ENCODE data around the gene COL12A1. TPM values are rescaled to one million over a fixed set of nuclear protein-coding genes. Genes with fewer than 3 reads are reported as not detected.

The COL12A1 gene
- total RNA-seq, 1 experiment from 2014 or later: 136 TPM

DNA sequence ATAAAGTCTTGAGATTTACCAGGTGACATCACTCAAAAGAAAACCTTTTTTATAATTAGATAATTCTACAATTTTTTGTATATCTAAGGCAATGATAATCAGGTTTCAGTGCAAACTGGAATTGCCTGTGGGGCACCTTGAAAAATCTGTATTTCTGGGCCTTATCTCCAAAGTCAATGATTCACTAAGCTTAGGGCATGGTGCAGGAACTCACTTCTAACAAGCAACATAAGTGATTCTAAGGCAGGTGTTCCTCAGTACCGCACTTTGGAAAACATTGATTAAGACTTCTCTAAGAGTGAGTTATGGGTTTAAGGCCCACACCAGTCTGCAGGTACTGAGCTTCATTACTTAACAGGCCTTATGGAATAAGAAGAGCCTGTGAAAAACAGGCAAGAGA lies 115.3 kb downstream of the COL12A1 start:
- peaks cover 38% of the 10 kb centered on the region for H3K36me3 Mint-ChIP-seq (ENCODE audit: insufficient read depth, unreplicated experiment)
- no peaks in the 10 kb centered on the region for H3K27me3 Mint-ChIP-seq (ENCODE audit: insufficient read depth, unreplicated experiment)
- H3K9me3 Mint-ChIP-seq (ENCODE audit: unreplicated experiment): no peaks in the 10 kb centered on the region
- BruUV-seq (replicated peaks): no TSS peak
- TF ChIP-seq, protein P1, sequence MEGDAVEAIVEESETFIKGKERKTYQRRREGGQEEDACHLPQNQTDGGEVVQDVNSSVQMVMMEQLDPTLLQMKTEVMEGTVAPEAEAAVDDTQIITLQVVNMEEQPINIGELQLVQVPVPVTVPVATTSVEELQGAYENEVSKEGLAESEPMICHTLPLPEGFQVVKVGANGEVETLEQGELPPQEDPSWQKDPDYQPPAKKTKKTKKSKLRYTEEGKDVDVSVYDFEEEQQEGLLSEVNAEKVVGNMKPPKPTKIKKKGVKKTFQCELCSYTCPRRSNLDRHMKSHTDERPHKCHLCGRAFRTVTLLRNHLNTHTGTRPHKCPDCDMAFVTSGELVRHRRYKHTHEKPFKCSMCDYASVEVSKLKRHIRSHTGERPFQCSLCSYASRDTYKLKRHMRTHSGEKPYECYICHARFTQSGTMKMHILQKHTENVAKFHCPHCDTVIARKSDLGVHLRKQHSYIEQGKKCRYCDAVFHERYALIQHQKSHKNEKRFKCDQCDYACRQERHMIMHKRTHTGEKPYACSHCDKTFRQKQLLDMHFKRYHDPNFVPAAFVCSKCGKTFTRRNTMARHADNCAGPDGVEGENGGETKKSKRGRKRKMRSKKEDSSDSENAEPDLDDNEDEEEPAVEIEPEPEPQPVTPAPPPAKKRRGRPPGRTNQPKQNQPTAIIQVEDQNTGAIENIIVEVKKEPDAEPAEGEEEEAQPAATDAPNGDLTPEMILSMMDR (IDR thresholded peaks at IDR 0.05; ENCODE audit: unreplicated experiment): no peak
- POLR2A ChIA-PET: no interaction called here
- intact Hi-C loops (cut with micrococcal nuclease): no loop called here
- no peak overlapping the region for H3K27ac Mint-ChIP-seq (ENCODE audit: low read depth, unreplicated experiment)
- no peaks in the 10 kb centered on the region for H3K4me1 Mint-ChIP-seq (ENCODE audit: insufficient read depth, unreplicated experiment)
- CTCF ChIA-PET: no interaction called here
- DNase-seq (ENCODE audit: unreplicated experiment): no peak
- H3K4me3 Mint-ChIP-seq (ENCODE audit: unreplicated experiment): no peak overlapping the region

DNA sequence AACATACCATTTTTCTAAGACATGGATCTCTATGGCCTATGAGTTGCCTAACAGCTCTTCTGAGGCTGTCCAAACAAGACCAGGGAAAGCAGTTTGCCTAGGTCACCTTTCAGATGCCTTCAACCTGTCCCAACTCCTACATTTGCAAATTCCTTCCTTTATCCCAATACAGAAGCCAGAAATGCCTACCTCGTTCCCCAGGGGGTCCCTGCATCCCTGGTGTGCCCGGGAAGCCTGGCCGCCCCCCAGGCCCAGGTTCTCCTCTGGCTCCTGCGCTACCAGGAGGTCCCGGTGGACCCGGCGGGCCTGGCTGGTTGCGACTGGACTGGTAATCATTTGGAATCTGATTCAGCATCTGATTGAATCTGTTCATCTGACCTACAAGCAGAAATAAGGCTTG lies 115.9 kb downstream of the COL12A1 start:
- H3K27ac Mint-ChIP-seq (ENCODE audit: low read depth, unreplicated experiment): no peak overlapping the region
- ChIA-PET CTCF (no interaction called here), POLR2A (no interaction called here)
- no peak for DNase-seq (ENCODE audit: unreplicated experiment)
- TF ChIP-seq, protein P1 (IDR thresholded peaks at IDR 0.05; ENCODE audit: unreplicated experiment): no peak
- H3K36me3 Mint-ChIP-seq (ENCODE audit: insufficient read depth, unreplicated experiment): peaks cover 43% of the 10 kb centered on the region
- no peak overlapping the region for H3K4me3 Mint-ChIP-seq (ENCODE audit: unreplicated experiment)
- H3K9me3 Mint-ChIP-seq (ENCODE audit: unreplicated experiment): no peaks in the 10 kb centered on the region
- H3K4me1 Mint-ChIP-seq (ENCODE audit: insufficient read depth, unreplicated experiment): no peaks in the 10 kb centered on the region
- no TSS peak for BruUV-seq (replicated peaks)
- H3K27me3 Mint-ChIP-seq (ENCODE audit: insufficient read depth, unreplicated experiment): no peaks in the 10 kb centered on the region
- intact Hi-C loops (cut with micrococcal nuclease): no loop called here

DNA sequence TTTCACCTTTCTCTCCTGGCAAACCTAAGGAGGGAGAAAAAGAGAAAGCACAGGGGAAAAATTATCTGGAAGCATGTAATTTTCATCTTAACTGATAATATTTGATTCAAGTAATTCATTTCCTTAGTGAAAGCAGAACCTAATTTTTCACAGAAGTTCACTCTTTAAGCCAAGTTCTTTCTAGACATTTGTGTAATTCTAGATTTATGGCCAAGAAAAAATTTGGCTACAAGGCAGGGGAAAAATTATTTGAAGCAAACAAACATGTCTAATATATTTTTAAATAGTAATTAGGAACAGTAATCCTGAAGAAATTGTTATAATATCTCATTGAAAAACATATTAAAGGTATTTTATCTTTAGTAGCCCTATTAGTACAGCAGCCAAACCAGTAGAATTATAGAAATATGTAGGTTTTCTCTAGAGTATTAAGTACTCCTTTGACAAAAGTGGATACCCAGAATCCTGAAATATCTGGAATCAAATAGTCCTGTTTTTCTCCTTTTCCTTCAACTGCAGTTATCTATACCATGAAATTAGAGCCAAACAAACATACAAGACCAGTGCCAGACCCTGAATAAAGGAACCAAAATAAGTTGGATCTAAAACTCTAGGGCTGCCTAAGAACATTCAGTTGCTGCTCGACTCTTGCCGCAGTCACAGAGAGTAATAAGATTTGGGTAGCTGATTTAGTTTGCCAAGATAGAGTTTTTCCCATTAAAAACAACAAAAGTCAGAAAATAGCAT lies 116.5 kb downstream of the COL12A1 start:
- Mint-ChIP-seq H3K9me3 (ENCODE audit: unreplicated experiment) (no peaks in the 10 kb centered on the region), H3K36me3 (ENCODE audit: insufficient read depth, unreplicated experiment) (peaks cover 47% of the 10 kb centered on the region), H3K27me3 (ENCODE audit: insufficient read depth, unreplicated experiment) (no peaks in the 10 kb centered on the region), H3K4me1 (ENCODE audit: insufficient read depth, unreplicated experiment) (no peaks in the 10 kb centered on the region), H3K27ac (ENCODE audit: low read depth, unreplicated experiment) (no peak overlapping the region), H3K4me3 (ENCODE audit: unreplicated experiment) (no peak overlapping the region)
- CTCF ChIA-PET: no interaction called here
- BruUV-seq (replicated peaks): no TSS peak
- no peak for DNase-seq (ENCODE audit: unreplicated experiment)
- TF ChIP-seq, protein P1 (IDR thresholded peaks at IDR 0.05; ENCODE audit: unreplicated experiment): no peak
- POLR2A ChIA-PET: no interaction called here
- intact Hi-C loops (cut with micrococcal nuclease): no loop called here

DNA sequence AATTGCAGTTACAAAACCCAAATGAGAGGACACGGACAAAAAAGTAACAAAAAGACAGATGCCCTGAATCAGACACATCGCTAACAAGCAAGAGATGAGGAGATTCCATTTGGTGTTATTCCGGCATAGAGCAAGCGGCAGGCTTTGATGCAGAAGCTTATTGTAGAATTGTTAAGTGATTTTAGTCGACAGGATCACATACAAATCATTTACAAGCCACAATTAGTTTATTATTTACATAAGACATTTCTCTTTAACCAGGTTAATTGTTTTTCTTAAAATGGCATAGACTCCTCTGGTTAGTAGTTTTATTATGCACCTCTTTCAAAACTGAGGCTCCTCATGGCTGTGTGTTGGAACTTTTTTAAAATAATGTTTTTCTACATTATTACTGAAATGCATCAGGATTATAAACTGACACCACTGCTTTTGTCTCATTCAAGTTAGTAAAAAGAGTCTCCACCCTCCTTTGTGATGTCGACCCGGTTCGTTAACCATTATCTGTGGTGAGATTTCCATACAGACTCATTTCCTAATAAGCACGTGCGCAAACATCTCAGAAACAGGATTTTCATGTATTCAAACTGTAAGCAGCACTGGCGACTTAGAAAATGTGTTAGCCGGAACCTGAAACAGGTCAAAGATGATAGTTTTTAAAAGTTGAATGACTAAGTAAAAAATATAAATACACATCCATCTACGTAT lies 119.8 kb downstream of the COL12A1 start:
- no peaks in the 10 kb centered on the region for H3K27me3 Mint-ChIP-seq (ENCODE audit: insufficient read depth, unreplicated experiment)
- H3K4me3 Mint-ChIP-seq (ENCODE audit: unreplicated experiment): no peak overlapping the region
- no TSS peak for BruUV-seq (replicated peaks)
- POLR2A ChIA-PET: no interaction called here
- H3K27ac Mint-ChIP-seq (ENCODE audit: low read depth, unreplicated experiment): no peak overlapping the region
- H3K4me1 Mint-ChIP-seq (ENCODE audit: insufficient read depth, unreplicated experiment): no peaks in the 10 kb centered on the region
- TF ChIP-seq, protein P1 (IDR thresholded peaks at IDR 0.05; ENCODE audit: unreplicated experiment): no peak
- no peak for DNase-seq (ENCODE audit: unreplicated experiment)
- peaks cover 63% of the 10 kb centered on the region for H3K36me3 Mint-ChIP-seq (ENCODE audit: insufficient read depth, unreplicated experiment)
- intact Hi-C loops (cut with micrococcal nuclease): no loop called here
- CTCF ChIA-PET: no interaction called here
- no peaks in the 10 kb centered on the region for H3K9me3 Mint-ChIP-seq (ENCODE audit: unreplicated experiment)
